GM23338 (cell line): ENCODE data around the gene URM1.

Experiments used
- CREB1 ChIP-seq: fragments of 250-450 bp; sonication (Bioruptor Pico); IDR thresholded peaks from 2 replicates; pipeline ENCODE4 v1.5.0; 2020; ENCODE audit warnings: low read depth, mild to moderate bottlenecking, moderate library complexity
- EZH2 ChIP-seq: fragments of 200-600 bp; sonication (generic); IDR thresholded peaks from one replicate; pipeline ENCODE4 v1.8.0; 2017; ENCODE audit warnings: antibody characterized with exemption, mild to moderate bottlenecking, low read depth; ENCODE audit not compliant: unreplicated experiment
- EZH2phosphoT487 ChIP-seq: fragments of 200-600 bp; sonication (generic); IDR thresholded peaks from one replicate; pipeline ENCODE4 v1.8.1; 2018; ENCODE audit warnings: antibody characterized with exemption; ENCODE audit not compliant: unreplicated experiment
- JUNB ChIP-seq: IDR thresholded peaks from one replicate; pipeline ENCODE4 v1.6.1; 2016; ENCODE audit warnings: antibody characterized with exemption; ENCODE audit not compliant: unreplicated experiment
- NANOG ChIP-seq: IDR thresholded peaks from 2 replicates; pipeline ENCODE4 v1.6.1; 2016; ENCODE audit warnings: antibody characterized with exemption, borderline replicate concordance
- POLR2AphosphoS5 ChIP-seq: IDR thresholded peaks from 2 replicates; pipeline ENCODE4 v1.6.1; 2016; ENCODE audit warnings: antibody characterized with exemption, low read depth
- STAT1 ChIP-seq: IDR thresholded peaks from one replicate; pipeline ENCODE4 v1.6.1; 2016; ENCODE audit warnings: antibody characterized with exemption; ENCODE audit not compliant: unreplicated experiment
- ZNF114 ChIP-seq: fragments of 250-450 bp; sonication (Bioruptor Pico); IDR thresholded peaks from 2 replicates; pipeline ENCODE4 v1.5.0; 2020; ENCODE audit warnings: mild to moderate bottlenecking, moderate library complexity
- TF ChIP-seq, protein P1 (sequence below), 2 experiments: fragments of 200-600 bp in 1 of 2; sonication (generic) in 1 of 2; conservative IDR thresholded peaks; 2 replicates each; pipeline versions ENCODE4 v1.5.1 to v1.6.1; 2016 to 2017; ENCODE audit warnings: antibody characterized with exemption in 2 of 2, low read depth in 2 of 2, mild to moderate bottlenecking in 2 of 2, moderate library complexity in 1 of 2
- TF ChIP-seq, protein P2 (sequence below): IDR thresholded peaks from one replicate; pipeline ENCODE4 v1.6.1; 2018; ENCODE audit warnings: antibody characterized with exemption; ENCODE audit not compliant: unreplicated experiment
- TF ChIP-seq, protein P3 (sequence below): IDR thresholded peaks from 2 replicates; pipeline ENCODE4 v1.6.1; 2016; ENCODE audit warnings: antibody characterized with exemption

DNA sequence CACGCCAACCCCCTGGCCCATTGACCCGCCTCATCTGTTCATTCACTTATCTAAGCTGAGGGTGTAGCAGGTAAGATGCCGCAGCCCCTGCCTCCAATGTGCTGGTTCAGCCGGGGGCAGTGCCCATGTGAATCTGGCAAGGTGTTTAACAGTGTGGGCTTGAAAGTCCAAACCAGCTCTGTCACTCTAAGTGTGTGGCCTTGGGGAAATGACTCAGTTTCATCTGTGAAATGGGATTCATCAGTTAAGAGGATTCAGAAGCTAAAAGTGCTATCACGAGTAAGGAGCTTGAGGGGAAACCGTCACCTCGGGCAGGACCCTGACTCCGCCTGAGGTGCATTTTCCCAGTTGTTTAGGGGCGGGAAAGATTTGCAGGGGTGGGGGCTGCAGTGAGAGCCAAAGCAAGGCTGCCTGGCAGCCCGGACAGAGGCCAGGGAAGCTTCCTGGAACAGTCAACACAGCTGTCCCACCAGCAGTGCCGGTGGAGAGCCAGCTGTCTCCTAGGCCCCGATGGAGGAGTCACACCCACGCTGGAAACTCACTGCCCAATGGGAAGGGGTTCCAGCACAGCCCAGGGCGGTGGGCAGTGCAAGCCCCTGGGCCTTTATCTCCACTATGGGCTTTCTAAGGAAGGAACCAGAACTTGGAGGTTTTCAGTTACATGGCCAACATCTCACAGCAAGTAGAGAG is 9.7 kb upstream of the URM1 start:
- TF ChIP-seq, protein P1, sequence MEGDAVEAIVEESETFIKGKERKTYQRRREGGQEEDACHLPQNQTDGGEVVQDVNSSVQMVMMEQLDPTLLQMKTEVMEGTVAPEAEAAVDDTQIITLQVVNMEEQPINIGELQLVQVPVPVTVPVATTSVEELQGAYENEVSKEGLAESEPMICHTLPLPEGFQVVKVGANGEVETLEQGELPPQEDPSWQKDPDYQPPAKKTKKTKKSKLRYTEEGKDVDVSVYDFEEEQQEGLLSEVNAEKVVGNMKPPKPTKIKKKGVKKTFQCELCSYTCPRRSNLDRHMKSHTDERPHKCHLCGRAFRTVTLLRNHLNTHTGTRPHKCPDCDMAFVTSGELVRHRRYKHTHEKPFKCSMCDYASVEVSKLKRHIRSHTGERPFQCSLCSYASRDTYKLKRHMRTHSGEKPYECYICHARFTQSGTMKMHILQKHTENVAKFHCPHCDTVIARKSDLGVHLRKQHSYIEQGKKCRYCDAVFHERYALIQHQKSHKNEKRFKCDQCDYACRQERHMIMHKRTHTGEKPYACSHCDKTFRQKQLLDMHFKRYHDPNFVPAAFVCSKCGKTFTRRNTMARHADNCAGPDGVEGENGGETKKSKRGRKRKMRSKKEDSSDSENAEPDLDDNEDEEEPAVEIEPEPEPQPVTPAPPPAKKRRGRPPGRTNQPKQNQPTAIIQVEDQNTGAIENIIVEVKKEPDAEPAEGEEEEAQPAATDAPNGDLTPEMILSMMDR (conservative IDR thresholded peaks at IDR 0.05; ENCODE audit: low read depth in 2 of 2), result no peak
- TF ChIP-seq, protein P2, sequence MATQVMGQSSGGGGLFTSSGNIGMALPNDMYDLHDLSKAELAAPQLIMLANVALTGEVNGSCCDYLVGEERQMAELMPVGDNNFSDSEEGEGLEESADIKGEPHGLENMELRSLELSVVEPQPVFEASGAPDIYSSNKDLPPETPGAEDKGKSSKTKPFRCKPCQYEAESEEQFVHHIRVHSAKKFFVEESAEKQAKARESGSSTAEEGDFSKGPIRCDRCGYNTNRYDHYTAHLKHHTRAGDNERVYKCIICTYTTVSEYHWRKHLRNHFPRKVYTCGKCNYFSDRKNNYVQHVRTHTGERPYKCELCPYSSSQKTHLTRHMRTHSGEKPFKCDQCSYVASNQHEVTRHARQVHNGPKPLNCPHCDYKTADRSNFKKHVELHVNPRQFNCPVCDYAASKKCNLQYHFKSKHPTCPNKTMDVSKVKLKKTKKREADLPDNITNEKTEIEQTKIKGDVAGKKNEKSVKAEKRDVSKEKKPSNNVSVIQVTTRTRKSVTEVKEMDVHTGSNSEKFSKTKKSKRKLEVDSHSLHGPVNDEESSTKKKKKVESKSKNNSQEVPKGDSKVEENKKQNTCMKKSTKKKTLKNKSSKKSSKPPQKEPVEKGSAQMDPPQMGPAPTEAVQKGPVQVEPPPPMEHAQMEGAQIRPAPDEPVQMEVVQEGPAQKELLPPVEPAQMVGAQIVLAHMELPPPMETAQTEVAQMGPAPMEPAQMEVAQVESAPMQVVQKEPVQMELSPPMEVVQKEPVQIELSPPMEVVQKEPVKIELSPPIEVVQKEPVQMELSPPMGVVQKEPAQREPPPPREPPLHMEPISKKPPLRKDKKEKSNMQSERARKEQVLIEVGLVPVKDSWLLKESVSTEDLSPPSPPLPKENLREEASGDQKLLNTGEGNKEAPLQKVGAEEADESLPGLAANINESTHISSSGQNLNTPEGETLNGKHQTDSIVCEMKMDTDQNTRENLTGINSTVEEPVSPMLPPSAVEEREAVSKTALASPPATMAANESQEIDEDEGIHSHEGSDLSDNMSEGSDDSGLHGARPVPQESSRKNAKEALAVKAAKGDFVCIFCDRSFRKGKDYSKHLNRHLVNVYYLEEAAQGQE, result no peak
- no peak for TF ChIP-seq EZH2phosphoT487
- TF ChIP-seq STAT1, result no peak
- no peak for TF ChIP-seq ZNF114 (CRISPR knock-in tag)
- TF ChIP-seq POLR2AphosphoS5, result no peak
- TF ChIP-seq JUNB, result no peak
- TF ChIP-seq EZH2, result no peak
- no peak for TF ChIP-seq CREB1
- no peak for TF ChIP-seq NANOG
- TF ChIP-seq, protein P3, sequence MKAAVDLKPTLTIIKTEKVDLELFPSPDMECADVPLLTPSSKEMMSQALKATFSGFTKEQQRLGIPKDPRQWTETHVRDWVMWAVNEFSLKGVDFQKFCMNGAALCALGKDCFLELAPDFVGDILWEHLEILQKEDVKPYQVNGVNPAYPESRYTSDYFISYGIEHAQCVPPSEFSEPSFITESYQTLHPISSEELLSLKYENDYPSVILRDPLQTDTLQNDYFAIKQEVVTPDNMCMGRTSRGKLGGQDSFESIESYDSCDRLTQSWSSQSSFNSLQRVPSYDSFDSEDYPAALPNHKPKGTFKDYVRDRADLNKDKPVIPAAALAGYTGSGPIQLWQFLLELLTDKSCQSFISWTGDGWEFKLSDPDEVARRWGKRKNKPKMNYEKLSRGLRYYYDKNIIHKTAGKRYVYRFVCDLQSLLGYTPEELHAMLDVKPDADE, result no peak
